ENCODE measurements around the gene FOXL3. TPM values are rescaled to one million over a fixed set of nuclear protein-coding genes. Genes with fewer than 3 reads are reported as not detected.

Gene FOXL3
- total RNA-seq, 1 experiment from 2014 or later: not detected

- no peak for TF ChIP-seq POLR2AphosphoS5 (IDR thresholded peaks at IDR 0.05; ENCODE audit: low read depth, low read length)
- no peak for TF ChIP-seq FOSL1 (IDR thresholded peaks at IDR 0.05; ENCODE audit: low read depth)
- no peak for TF ChIP-seq JUND (IDR thresholded peaks at IDR 0.05)
- TF ChIP-seq, protein P1, sequence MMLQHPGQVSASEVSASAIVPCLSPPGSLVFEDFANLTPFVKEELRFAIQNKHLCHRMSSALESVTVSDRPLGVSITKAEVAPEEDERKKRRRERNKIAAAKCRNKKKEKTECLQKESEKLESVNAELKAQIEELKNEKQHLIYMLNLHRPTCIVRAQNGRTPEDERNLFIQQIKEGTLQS (IDR thresholded peaks at IDR 0.05): no peak
Observed at GRCh38 chr7:269721-270120, 20.2 kb upstream of the FOXL3 start (continued).

DNA sequence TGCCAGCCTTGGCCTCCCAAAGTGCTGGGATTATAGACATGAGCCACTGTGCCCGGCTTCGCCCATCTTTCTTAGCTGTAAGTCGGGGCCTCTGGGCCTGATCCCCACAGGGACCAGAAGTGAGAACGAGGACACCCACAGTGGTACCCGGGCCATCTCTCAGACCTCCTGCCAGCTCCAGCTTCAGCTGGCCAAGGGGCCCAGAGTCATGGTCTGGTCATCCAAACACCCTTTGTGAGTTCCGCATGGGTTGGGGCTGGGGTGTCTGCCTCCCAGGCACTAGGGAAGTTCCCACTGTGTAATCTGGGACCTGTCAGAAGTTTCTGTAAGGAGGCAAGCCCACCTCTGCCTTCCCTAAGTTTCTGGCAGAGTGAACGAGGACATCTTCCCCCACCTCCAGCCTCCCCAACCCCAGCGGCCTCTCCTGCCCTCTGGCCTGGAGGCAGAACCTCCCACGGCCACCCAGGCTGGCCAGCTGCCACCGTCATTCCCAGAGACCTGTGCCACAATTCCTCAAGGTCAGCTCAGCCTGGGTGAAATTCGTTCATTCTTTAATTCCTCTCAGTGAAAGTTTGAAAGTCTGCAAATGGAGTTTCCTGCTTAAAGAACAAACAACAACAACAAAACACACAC is 19.5 kb upstream of the FOXL3 start:
- DNase-seq (ENCODE audit: low read depth, low spot score): no peak
- ChIA-PET POLR2A (no interaction called here), RAD21 (ENCODE audit: low non-redundant PET in 1 of 2, low total read pairs in 2 of 2, uncharacterized antibody in 2 of 2, unreplicated experiment in 2 of 2) (no interaction called here), CTCF (no interaction called here)
- Histone ChIP-seq H3K27me3 (ENCODE audit: insufficient read depth, low read length) (no peaks in the 10 kb centered on the region), H3K4me1 (ENCODE audit: control insufficient read depth in 1 of 2, insufficient read depth in 2 of 2, low read length in 2 of 2) (no peaks in the 10 kb centered on the region), H3K9ac (ENCODE audit: low read length) (no peak overlapping the region), H2AFZ (ENCODE audit: low read depth, low read length, poor library complexity, severe bottlenecking) (no peak overlapping the region), H3K9me3 (ENCODE audit: control insufficient read depth in 1 of 2, insufficient read depth in 1 of 2, low read depth in 1 of 2, low read length in 2 of 2) (peaks cover under 1 to 5% of the 10 kb centered on the region in 2 experiments; a peak in 2 of 4 replicates), H3K36me3 (ENCODE audit: control insufficient read depth in 1 of 2, insufficient read depth in 2 of 2, low read length in 2 of 2) (no peaks in the 10 kb centered on the region), H4K20me1 (ENCODE audit: insufficient read depth) (no peaks in the 10 kb centered on the region), H3K4me3 (replicated peaks in 1 of 2; ENCODE audit: low read depth in 1 of 2, low read length in 2 of 2) (no peak overlapping the region), H3K79me2 (ENCODE audit: insufficient read depth, low read length) (no peaks in the 10 kb centered on the region), H3K4me2 (ENCODE audit: low read length) (no peak overlapping the region), H3K9me2 (ENCODE audit: insufficient read depth) (no peaks in the 10 kb centered on the region), H3K27ac (ENCODE audit: low read depth, low read length) (no peak overlapping the region)
- no TSS peak for BruUV-seq (replicated peaks)
- intact Hi-C loops (cut with micrococcal nuclease): no loop called here
- ATAC-seq: no peak
- no peak for TF ChIP-seq EZH2 (IDR thresholded peaks at IDR 0.05)
- no peak for TF ChIP-seq POLR2A (IDR thresholded peaks at IDR 0.05; ENCODE audit: borderline replicate concordance, extremely low read depth, insufficient read depth, insufficient read length)
- no peak for TF ChIP-seq RAD21 (IDR thresholded peaks at IDR 0.05; ENCODE audit: low read depth)
- no peak for TF ChIP-seq YY1 (IDR thresholded peaks at IDR 0.05; ENCODE audit: extremely low read depth, insufficient replicate concordance, low read depth, low read length)
- no peak for TF ChIP-seq ZNF274 (IDR thresholded peaks at IDR 0.05; ENCODE audit: low read depth, low read length)
- no peak for TF ChIP-seq CEBPB (IDR thresholded peaks at IDR 0.05; ENCODE audit: low read depth)
- TF ChIP-seq, protein P2, sequence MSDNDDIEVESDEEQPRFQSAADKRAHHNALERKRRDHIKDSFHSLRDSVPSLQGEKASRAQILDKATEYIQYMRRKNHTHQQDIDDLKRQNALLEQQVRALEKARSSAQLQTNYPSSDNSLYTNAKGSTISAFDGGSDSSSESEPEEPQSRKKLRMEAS (IDR thresholded peaks at IDR 0.05): no peak
- no peak for TF ChIP-seq ZFX (IDR thresholded peaks at IDR 0.05)
- TF ChIP-seq, protein P3, sequence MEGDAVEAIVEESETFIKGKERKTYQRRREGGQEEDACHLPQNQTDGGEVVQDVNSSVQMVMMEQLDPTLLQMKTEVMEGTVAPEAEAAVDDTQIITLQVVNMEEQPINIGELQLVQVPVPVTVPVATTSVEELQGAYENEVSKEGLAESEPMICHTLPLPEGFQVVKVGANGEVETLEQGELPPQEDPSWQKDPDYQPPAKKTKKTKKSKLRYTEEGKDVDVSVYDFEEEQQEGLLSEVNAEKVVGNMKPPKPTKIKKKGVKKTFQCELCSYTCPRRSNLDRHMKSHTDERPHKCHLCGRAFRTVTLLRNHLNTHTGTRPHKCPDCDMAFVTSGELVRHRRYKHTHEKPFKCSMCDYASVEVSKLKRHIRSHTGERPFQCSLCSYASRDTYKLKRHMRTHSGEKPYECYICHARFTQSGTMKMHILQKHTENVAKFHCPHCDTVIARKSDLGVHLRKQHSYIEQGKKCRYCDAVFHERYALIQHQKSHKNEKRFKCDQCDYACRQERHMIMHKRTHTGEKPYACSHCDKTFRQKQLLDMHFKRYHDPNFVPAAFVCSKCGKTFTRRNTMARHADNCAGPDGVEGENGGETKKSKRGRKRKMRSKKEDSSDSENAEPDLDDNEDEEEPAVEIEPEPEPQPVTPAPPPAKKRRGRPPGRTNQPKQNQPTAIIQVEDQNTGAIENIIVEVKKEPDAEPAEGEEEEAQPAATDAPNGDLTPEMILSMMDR (IDR thresholded peaks at IDR 0.05 in 2 of 3, conservative IDR thresholded peaks at IDR 0.05 in 1 of 3; ENCODE audit: borderline replicate concordance in 1 of 3, insufficient read depth in 1 of 3, low read depth in 2 of 3, low read length in 2 of 3): no peak
- no peak for TF ChIP-seq JUND (IDR thresholded peaks at IDR 0.05)
- TF ChIP-seq, protein P4, sequence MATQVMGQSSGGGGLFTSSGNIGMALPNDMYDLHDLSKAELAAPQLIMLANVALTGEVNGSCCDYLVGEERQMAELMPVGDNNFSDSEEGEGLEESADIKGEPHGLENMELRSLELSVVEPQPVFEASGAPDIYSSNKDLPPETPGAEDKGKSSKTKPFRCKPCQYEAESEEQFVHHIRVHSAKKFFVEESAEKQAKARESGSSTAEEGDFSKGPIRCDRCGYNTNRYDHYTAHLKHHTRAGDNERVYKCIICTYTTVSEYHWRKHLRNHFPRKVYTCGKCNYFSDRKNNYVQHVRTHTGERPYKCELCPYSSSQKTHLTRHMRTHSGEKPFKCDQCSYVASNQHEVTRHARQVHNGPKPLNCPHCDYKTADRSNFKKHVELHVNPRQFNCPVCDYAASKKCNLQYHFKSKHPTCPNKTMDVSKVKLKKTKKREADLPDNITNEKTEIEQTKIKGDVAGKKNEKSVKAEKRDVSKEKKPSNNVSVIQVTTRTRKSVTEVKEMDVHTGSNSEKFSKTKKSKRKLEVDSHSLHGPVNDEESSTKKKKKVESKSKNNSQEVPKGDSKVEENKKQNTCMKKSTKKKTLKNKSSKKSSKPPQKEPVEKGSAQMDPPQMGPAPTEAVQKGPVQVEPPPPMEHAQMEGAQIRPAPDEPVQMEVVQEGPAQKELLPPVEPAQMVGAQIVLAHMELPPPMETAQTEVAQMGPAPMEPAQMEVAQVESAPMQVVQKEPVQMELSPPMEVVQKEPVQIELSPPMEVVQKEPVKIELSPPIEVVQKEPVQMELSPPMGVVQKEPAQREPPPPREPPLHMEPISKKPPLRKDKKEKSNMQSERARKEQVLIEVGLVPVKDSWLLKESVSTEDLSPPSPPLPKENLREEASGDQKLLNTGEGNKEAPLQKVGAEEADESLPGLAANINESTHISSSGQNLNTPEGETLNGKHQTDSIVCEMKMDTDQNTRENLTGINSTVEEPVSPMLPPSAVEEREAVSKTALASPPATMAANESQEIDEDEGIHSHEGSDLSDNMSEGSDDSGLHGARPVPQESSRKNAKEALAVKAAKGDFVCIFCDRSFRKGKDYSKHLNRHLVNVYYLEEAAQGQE (IDR thresholded peaks at IDR 0.05; ENCODE audit: low read depth): no peak
- no peak for TF ChIP-seq EZH2phosphoT487 (IDR thresholded peaks at IDR 0.05; ENCODE audit: borderline replicate concordance)
- TF ChIP-seq SRF (IDR thresholded peaks at IDR 0.05; ENCODE audit: low read depth): no peak
- no peak for TF ChIP-seq EGR1 (IDR thresholded peaks at IDR 0.05; ENCODE audit: low read depth)
- TF ChIP-seq ELF1 (IDR thresholded peaks at IDR 0.05; ENCODE audit: borderline replicate concordance, low read depth): no peak
- no peak for TF ChIP-seq CBX3 (IDR thresholded peaks at IDR 0.05; ENCODE audit: low read depth)
- TF ChIP-seq, protein P1 (IDR thresholded peaks at IDR 0.05): no peak
